ENCODE measurements around the gene RAB5IF. TPM values are rescaled to one million over a fixed set of nuclear protein-coding genes. Genes with fewer than 3 reads are reported as not detected.

RAB5IF gene
- total RNA-seq, 6 experiments from 2014 or later, result 94.5 to 105 (median 100) TPM

DNA sequence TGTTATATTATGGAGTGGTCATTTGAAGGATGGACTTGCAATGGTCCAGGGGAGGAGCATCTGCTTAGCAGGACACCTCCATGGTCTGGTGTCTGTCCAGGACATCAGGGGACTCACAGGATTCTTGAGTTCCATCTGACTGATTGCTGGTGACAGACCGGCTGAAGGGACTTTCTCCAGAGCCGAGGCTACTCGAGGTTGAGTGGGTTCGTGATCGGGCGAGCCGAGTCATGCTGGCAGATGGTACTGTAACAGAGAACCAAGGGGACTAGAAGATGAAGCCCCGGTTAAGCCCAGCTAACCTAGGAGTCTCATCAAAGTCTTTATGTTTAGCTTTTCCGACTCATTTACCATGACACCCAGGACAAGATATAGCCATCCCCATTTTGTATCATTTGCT, 47.9 kb downstream of the RAB5IF start:
- Mint-ChIP-seq H3K27ac (no peak overlapping the region), H3K36me3 (ENCODE audit: low read depth) (peaks cover 5% of the 10 kb centered on the region; the same call in 1 of the 2 replicates), H3K4me3 (no peak overlapping the region), H3K9me3 (no peaks in the 10 kb centered on the region), H3K4me1 (ENCODE audit: low read depth) (no peaks in the 10 kb centered on the region), H3K27me3 (ENCODE audit: insufficient read depth) (no peaks in the 10 kb centered on the region; the same call in 1 of the 2 replicates)
- no peak for DNase-seq
- TF ChIP-seq, protein P1, sequence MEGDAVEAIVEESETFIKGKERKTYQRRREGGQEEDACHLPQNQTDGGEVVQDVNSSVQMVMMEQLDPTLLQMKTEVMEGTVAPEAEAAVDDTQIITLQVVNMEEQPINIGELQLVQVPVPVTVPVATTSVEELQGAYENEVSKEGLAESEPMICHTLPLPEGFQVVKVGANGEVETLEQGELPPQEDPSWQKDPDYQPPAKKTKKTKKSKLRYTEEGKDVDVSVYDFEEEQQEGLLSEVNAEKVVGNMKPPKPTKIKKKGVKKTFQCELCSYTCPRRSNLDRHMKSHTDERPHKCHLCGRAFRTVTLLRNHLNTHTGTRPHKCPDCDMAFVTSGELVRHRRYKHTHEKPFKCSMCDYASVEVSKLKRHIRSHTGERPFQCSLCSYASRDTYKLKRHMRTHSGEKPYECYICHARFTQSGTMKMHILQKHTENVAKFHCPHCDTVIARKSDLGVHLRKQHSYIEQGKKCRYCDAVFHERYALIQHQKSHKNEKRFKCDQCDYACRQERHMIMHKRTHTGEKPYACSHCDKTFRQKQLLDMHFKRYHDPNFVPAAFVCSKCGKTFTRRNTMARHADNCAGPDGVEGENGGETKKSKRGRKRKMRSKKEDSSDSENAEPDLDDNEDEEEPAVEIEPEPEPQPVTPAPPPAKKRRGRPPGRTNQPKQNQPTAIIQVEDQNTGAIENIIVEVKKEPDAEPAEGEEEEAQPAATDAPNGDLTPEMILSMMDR (IDR thresholded peaks at IDR 0.05), result no peak

DNA sequence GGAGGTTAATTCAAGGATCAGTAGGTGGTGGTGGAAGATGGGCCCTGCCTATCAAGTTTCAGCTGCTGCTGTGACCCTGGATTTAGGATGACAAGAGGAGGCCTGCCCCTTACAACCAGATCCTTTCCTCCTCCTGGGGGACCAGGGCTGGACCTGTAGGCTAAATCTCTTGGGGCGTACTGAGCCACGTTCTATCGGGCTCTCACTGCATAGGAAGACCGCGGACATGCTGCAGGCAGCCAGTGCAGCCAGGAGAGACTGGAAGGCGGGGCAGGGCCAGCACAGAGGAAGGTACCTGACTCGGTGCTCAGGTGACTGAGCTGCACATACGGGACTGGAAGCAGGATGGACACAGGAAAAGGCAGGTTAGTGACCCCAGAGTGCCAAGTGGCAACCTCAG, 48.9 kb downstream of the RAB5IF start:
- TF ChIP-seq, protein P1 (IDR thresholded peaks at IDR 0.05), result no peak
- Mint-ChIP-seq H3K9me3 (no peaks in the 10 kb centered on the region), H3K36me3 (ENCODE audit: low read depth) (peaks cover 5% of the 10 kb centered on the region; the same call in 1 of the 2 replicates), H3K27ac (no peak overlapping the region), H3K4me1 (ENCODE audit: low read depth) (no peaks in the 10 kb centered on the region), H3K4me3 (no peak overlapping the region), H3K27me3 (ENCODE audit: insufficient read depth) (no peaks in the 10 kb centered on the region; the same call in 1 of the 2 replicates)
- no peak for DNase-seq

DNA sequence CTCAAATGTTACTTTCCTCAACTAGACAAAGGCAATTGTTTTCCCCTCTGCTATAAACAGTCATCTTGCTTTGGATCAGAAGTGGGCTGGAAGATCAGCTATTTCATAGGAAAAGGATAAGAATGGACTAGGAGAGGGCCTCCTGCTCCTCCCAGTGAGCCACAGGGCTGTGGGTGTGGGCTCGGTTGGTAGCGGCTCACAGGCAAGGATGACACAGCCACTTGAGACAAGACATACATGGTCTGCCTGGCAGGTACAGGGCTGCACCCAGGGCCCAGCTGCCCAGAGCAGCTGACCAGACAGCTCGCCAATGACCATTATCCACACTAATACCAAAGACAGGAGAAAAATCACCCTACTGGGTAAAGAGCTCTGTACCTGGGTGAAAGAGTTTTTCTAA, 49.4 kb downstream of the RAB5IF start:
- H3K27me3 Mint-ChIP-seq (ENCODE audit: insufficient read depth), result no peaks in the 10 kb centered on the region; the same call in 1 of the 2 replicates
- H3K4me3 Mint-ChIP-seq, result no peak overlapping the region
- H3K27ac Mint-ChIP-seq, result no peak overlapping the region
- TF ChIP-seq, protein P1 (IDR thresholded peaks at IDR 0.05), result no peak
- no peaks in the 10 kb centered on the region for H3K9me3 Mint-ChIP-seq
- H3K36me3 Mint-ChIP-seq (ENCODE audit: low read depth), result peaks cover 5% of the 10 kb centered on the region; the same call in 1 of the 2 replicates
- DNase-seq, result no peak
- no peaks in the 10 kb centered on the region for H3K4me1 Mint-ChIP-seq (ENCODE audit: low read depth)

DNA sequence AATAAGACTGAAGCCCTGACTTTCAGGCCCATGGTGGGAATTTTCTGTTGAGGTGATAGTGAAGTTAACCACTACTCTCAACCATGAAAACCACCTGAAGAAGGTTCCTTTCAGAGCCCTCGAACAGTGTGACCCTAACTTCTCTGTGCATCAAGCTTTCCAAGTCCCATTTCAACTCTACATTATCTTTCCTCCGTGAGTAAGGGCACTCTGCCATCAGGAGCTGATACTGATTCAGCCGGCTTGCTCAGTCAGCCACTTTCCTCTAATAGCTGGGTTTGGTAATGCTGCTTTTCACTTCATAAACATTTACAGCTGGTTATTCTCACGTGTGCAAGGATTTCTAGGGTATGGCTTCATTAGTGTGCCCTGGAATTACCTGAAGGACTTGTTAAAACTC, 51.2 kb downstream of the RAB5IF start:
- Mint-ChIP-seq H3K9me3 (no peaks in the 10 kb centered on the region), H3K4me3 (no peak overlapping the region), H3K27me3 (ENCODE audit: insufficient read depth) (no peaks in the 10 kb centered on the region; the same call in 1 of the 2 replicates)

DNA sequence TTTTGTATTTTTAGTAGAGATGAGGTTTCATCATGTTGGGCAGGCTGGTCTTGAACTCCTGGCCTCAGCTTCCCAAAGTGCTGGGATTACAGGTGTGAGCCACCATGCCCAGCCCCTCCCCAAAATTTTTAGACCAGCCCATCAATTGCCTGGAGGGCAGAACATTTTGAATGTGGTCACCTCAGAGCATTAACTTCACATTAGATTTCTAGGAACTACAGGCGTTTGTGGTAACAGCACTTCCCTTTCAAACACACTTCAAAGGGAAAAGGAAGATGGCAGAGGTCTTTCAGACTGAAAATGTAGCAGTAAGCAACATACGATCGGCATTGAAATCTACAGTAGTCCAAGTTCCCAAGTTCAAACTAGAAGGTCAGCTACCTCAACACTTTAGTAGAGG, 52.7 kb downstream of the RAB5IF start:
- no peaks in the 10 kb centered on the region; the same call in none of the 2 replicates for H3K36me3 Mint-ChIP-seq (ENCODE audit: low read depth)
- no peak for DNase-seq
- no peaks in the 10 kb centered on the region for H3K4me1 Mint-ChIP-seq (ENCODE audit: low read depth)
- H3K9me3 Mint-ChIP-seq, result no peaks in the 10 kb centered on the region
- no peak overlapping the region for H3K4me3 Mint-ChIP-seq
- no peak overlapping the region for H3K27ac Mint-ChIP-seq
- H3K27me3 Mint-ChIP-seq (ENCODE audit: insufficient read depth), result no peaks in the 10 kb centered on the region; the same call in 1 of the 2 replicates
- TF ChIP-seq, protein P1 (IDR thresholded peaks at IDR 0.05), result no peak

More for the DNA sequence above, 51.2 kb downstream of the RAB5IF start:
- Mint-ChIP-seq H3K27ac (no peak overlapping the region), H3K36me3 (ENCODE audit: low read depth) (no peaks in the 10 kb centered on the region; the same call in none of the 2 replicates), H3K4me1 (ENCODE audit: low read depth) (no peaks in the 10 kb centered on the region)
- no peak for DNase-seq
- TF ChIP-seq, protein P1 (IDR thresholded peaks at IDR 0.05), result no peak

Other genes starting within 250 kb of the RAB5IF start
- 1,000 to 10,000 TPM; 1,181 to 1,631 (median 1,227) TPM for gene MYL9, start 64.3 kb upstream of the RAB5IF start, total RNA-seq (2021; fragmentation: NEBNext Ultra II Directional; extraction: Animal tissue kit (Norgen Biotek cat#: 25700))
- gene TGIF2, start 32.2 kb upstream of the RAB5IF start, total RNA-seq (2021; fragmentation: NEBNext Ultra II Directional; extraction: Animal tissue kit (Norgen Biotek cat#: 25700)), result 10 to 100 TPM in 1 of 6 experiments, 1 to 10 TPM in 5; 5.5 to 12.0 (median 7.7) TPM
- not detected for gene SLA2, start 40.4 kb downstream of the RAB5IF start, total RNA-seq (2021; fragmentation: NEBNext Ultra II Directional; extraction: Animal tissue kit (Norgen Biotek cat#: 25700))
- 10 to 100 TPM; 32.8 to 42.3 (median 37.2) TPM for gene NDRG3, start 140.3 kb downstream of the RAB5IF start, total RNA-seq (2021; fragmentation: NEBNext Ultra II Directional; extraction: Animal tissue kit (Norgen Biotek cat#: 25700))
- gene DSN1, start 168.0 kb downstream of the RAB5IF start, total RNA-seq (2021; fragmentation: NEBNext Ultra II Directional; extraction: Animal tissue kit (Norgen Biotek cat#: 25700)), result 10 to 100 TPM in 5 of 6 experiments, 1 to 10 TPM in 1; 8.6 to 15.7 (median 14.0) TPM

Data from HFFc6 (cell line).